GM12865 (cell line): Measurements from ENCODE around the gene SLC66A1.

ENCODE experiments used
- DNase-seq: peaks from one replicate; pipeline ENCODE4 v3.0.0; 2010; ENCODE audit warnings: low read depth
- H3K4me3 ChIP-seq: 2 replicates; pipeline ENCODE4 v1.5.1; 2011; ENCODE audit warnings: mild to moderate bottlenecking, low read depth, low read length, control low read depth
- TF ChIP-seq, protein P1 (sequence below): IDR thresholded peaks from 2 replicates; pipeline ENCODE4 v1.5.1; 2011; ENCODE audit warnings: low read length, control low read depth, low read depth, inconsistent platforms; ENCODE audit not compliant: insufficient read depth; ENCODE audit errors: missing control alignments

SLC66A1 gene

DNA sequence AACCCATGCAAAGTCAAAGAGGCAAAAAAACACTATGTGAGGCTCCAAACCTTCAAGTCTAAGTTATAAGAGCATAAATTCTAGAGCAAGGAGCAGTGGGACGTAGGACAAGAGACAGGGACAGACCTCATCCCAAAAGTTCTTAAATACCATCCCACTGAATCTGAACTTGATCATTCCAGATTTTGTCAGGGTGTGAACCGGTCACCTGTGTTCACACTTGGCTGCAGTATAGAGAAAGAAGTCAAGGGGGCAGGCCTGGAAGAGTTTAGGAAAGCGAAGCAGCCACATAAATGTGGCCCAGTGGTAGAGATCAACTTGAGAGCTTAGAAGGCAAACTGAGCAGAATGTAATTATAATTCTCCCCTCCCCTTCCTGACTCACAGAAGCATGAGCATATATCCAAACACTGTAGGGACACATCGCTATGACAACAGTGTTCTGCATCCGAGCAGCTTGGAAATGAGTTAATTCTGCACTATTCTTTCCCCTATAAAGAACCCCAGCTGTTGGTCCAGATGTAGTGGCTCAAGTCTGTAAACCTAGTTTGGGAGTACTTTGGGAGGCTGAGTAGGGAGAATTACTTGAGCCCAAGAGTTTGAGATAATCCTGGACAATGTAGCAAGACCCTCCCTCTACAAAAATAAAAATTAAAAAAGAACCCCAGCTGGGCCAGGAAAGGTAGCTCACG is 2.9 kb upstream of the SLC66A1 start:
- DNase-seq, result no peak
- no peak overlapping the region for H3K4me3 ChIP-seq
- TF ChIP-seq, protein P1, sequence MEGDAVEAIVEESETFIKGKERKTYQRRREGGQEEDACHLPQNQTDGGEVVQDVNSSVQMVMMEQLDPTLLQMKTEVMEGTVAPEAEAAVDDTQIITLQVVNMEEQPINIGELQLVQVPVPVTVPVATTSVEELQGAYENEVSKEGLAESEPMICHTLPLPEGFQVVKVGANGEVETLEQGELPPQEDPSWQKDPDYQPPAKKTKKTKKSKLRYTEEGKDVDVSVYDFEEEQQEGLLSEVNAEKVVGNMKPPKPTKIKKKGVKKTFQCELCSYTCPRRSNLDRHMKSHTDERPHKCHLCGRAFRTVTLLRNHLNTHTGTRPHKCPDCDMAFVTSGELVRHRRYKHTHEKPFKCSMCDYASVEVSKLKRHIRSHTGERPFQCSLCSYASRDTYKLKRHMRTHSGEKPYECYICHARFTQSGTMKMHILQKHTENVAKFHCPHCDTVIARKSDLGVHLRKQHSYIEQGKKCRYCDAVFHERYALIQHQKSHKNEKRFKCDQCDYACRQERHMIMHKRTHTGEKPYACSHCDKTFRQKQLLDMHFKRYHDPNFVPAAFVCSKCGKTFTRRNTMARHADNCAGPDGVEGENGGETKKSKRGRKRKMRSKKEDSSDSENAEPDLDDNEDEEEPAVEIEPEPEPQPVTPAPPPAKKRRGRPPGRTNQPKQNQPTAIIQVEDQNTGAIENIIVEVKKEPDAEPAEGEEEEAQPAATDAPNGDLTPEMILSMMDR, result no peak

DNA sequence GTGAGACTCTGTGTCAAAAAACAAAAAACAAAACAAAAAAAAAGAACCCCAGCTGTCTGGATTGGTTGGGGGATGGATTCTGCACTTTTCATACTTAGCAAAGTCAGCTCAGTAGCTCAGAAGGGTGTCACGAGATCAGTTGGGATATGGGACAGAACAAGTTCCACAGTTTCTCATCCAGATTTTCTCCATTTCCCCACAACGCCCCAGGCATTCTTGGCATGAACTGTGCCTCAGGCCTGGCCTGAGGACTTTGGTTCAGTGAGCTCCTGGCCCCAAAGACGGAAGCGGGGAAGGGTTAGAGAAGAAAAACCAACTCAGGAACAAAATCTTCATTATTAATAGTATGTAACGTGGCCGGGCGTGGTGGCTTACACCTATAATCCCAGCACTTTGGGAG is 2.1 kb upstream of the SLC66A1 start:
- no peak overlapping the region for H3K4me3 ChIP-seq
- DNase-seq, result no peak
- TF ChIP-seq, protein P1, result no peak

DNA sequence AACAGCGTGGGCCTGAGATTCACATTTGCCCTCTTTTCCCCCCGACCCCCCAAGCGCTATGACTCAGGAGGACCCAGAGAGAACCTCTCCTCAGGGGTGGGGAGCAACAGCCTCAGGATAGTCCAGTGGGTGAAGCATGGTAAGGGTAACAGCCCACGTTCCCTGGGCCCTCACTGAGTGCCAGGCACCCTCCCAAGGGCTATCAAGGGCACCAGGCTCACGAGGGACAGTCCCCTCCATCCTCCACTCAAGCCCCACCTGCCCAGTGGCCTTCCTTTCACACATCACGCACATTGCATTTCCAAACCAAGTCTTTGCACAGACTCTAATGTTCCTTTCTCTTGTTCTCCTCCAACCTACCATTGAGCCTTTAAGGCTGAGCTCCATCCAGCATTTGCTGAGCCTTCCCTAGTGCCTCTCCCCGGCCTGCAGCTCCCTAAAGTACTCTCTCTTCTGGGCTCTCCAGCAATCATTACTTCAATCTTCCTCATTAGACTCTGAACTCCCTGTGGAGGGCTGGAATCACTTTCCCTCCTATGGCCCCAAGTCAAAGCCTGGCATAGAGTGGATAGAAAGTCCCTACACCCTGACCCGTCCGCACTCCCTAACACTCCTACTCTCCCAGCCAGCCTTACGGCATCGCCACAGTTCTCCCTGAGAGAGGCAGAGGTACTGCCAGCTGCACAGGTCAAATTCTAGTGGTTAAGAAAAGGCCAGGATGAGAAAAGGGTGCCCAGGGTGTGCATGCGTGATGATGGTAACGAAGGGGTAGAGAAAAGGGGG is 1.2 kb upstream of the SLC66A1 start:
- H3K4me3 ChIP-seq, result peak overlapping the region; percentile 80
- TF ChIP-seq, protein P1, result no peak
- no peak for DNase-seq

DNA sequence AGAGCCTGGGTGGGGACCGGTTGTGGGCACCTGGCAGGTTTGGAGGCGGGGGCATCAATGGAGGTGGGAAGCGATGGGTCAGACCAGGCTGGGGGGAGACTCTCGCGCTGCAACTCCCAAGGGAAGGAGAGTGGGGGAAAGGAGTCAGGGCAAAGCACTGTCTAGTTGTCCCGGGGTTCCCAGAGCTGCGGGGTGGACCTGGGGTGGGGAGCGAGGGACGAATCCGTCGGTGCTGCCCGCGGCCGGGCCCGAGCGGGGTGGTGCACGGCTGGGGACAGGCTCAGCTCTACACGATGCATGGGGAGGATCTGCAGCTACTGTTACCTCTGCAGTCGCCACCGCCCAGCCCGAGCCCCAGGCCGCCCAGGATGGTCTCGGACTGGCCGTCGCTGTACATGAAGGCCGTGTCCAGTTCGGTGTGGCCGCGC is 609 bp upstream of the SLC66A1 start:
- TF ChIP-seq, protein P1, result no peak
- peak overlapping the region; percentile 80 for H3K4me3 ChIP-seq

DNA sequence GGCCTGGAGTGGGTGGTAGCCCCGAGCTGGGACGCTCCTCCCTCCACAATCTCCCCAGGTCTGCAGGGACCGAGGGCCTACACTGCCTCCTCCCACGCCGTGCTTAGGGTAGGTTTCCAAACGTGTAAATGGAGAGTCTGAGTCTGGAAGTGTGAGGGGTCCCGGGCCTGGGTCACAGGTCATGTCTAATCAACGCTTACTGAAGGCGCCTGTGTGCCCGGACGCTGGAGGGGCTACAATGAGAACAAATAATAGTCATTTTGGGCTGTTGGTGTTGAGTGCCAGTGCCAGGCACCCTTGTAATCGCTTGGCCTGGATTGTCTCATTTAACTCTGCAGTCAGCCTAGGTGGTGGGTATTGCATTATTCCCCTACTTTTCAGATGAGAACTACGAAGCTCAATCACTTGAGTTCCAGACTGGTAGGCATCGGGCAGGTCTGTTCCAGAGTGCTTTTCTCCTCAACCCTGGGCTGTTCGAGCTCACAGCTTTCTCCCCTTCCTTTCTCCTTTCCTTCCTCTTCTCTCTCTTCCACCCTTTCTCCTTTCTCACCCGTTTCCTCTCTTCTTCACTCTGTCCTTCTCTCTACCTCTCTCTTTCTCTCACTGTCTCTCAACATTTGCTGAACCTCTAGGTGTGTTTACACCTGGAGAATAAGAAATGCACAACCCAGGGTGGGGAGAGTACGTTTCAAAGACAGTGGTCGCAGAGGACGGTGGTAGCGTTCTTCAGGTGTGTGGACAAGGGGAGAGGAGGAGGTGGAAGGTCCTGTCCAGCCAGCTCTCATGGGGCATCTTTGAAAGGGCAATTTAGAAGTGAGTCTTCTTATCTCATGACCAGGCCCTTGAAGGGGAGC is 883 bp downstream of the SLC66A1 start:
- DNase-seq, result peak; percentile 36
- H3K4me3 ChIP-seq, result peak overlapping the region; percentile 67
- TF ChIP-seq, protein P1, result no peak

More for the DNA sequence above, 609 bp upstream of the SLC66A1 start:
- no peak for DNase-seq

DNA sequence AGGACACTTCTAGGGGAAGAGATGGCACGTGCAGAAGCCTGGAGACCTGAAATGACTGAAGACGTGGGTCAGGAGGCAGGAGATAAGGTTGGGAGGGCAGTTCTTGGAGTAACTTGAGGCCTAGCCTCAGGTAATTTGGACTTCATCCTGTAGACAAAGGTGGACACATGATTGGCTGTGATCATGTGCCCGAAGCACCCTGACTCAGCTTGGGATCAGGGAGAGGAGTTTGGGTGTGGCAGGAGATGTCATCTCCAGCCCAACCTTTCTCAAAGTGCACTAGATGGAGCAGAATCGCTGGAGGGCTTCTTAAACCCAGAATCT is 1.5 kb downstream of the SLC66A1 start:
- H3K4me3 ChIP-seq, result no peak overlapping the region
- TF ChIP-seq, protein P1, result no peak
- no peak for DNase-seq
